ENCODE results near the gene CTDSP1. TPM values are rescaled to one million over a fixed set of nuclear protein-coding genes. Genes with fewer than 3 reads are reported as not detected.

Gene CTDSP1
- total RNA-seq, 1 experiment from 2014 or later, result 104 TPM

DNA sequence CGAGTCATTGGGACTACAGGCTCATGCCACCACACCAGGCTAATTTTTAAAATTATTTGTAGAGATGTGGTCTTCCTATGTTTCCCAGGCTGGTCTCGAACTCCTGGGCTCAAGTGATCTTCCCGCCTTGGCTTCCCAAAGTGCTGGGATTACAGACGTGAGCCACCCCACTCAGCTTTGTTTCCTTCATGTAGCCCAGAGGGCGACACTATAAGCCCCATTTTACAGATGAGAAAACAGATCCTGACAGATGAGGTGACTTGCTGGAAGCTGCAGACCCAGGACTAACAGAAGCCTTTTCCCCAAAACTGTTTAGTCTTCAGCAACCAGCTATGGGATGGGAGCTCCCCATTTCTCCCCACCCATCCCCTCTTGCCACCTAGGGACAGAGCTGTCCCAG, 7.2 kb upstream of the CTDSP1 start:
- TF ChIP-seq, protein P1, sequence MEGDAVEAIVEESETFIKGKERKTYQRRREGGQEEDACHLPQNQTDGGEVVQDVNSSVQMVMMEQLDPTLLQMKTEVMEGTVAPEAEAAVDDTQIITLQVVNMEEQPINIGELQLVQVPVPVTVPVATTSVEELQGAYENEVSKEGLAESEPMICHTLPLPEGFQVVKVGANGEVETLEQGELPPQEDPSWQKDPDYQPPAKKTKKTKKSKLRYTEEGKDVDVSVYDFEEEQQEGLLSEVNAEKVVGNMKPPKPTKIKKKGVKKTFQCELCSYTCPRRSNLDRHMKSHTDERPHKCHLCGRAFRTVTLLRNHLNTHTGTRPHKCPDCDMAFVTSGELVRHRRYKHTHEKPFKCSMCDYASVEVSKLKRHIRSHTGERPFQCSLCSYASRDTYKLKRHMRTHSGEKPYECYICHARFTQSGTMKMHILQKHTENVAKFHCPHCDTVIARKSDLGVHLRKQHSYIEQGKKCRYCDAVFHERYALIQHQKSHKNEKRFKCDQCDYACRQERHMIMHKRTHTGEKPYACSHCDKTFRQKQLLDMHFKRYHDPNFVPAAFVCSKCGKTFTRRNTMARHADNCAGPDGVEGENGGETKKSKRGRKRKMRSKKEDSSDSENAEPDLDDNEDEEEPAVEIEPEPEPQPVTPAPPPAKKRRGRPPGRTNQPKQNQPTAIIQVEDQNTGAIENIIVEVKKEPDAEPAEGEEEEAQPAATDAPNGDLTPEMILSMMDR (IDR thresholded peaks at IDR 0.05; ENCODE audit: insufficient read depth in 1 of 2, low read depth in 1 of 2, low read length in 1 of 2, severe bottlenecking in 1 of 2, unreplicated experiment in 1 of 2), result no peak
- no TSS peak for BruUV-seq (replicated peaks)
- H3K4me1 Mint-ChIP-seq (ENCODE audit: low read depth, unreplicated experiment), result peaks cover 17% of the 10 kb centered on the region
- CTCF ChIA-PET, result interaction anchor here (1.1 kb wide), 1 partner anchor 88 kb away, joined by 3 read pairs; no protein-coding TSS in a partner anchor
- no peak for DNase-seq
- H3K27me3 ChIP-seq (replicated peaks; ENCODE audit: control insufficient read depth, insufficient read depth, low read length), result no peaks in the 10 kb centered on the region
- POLR2A ChIA-PET, result no interaction called here
- no peak overlapping the region for H3K27ac Mint-ChIP-seq (ENCODE audit: unreplicated experiment)
- no peak overlapping the region for H3K4me3 Mint-ChIP-seq (ENCODE audit: unreplicated experiment)
- no peak overlapping the region for H3K4me3 ChIP-seq (ENCODE audit: low read depth, low read length)
- H3K27me3 Mint-ChIP-seq (ENCODE audit: insufficient read depth, unreplicated experiment), result no peaks in the 10 kb centered on the region
- intact Hi-C loops (cut with micrococcal nuclease; ENCODE audit: unreplicated experiment), result no loop called here
- H3K36me3 Mint-ChIP-seq (ENCODE audit: insufficient read depth, unreplicated experiment), result peaks cover 18% of the 10 kb centered on the region
- H3K36me3 ChIP-seq (ENCODE audit: control insufficient read depth, insufficient read depth, low read length), result no peaks in the 10 kb centered on the region
- H3K4me1 ChIP-seq, result peaks cover 14% of the 10 kb centered on the region
- no peaks in the 10 kb centered on the region for H3K9me3 ChIP-seq
- no peaks in the 10 kb centered on the region for H3K9me3 Mint-ChIP-seq (ENCODE audit: unreplicated experiment)

DNA sequence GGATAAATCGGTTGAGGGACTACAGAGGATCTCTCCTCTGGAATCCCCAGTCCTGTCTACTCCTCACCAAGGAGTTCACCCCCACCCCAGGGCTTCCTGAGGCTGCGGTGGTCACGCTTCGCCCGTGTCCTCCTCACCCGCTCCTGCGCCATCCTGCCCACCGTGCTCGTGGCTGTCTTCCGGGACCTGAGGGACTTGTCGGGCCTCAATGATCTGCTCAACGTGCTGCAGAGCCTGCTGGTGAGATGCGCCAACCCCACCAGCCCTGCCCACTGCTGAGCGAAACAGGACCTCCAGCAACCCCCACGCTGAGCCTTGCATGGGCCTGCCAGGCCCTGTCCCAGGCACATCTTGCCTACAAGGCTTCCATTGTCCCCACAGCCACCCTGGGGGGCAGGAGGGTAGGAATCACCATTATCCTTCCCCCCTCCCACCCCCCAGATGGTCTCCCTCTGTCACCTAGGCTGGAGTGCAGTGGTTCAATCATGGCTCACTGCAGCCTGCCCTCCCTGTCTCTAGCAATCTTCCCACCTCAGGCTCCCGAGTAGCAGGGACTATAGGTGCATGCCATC, 6.7 kb upstream of the CTDSP1 start:
- Histone ChIP-seq H3K36me3 (ENCODE audit: control insufficient read depth, insufficient read depth, low read length) (no peaks in the 10 kb centered on the region), H3K9me3 (no peaks in the 10 kb centered on the region), H3K4me1 (peaks cover 14% of the 10 kb centered on the region), H3K27me3 (replicated peaks; ENCODE audit: control insufficient read depth, insufficient read depth, low read length) (no peaks in the 10 kb centered on the region), H3K4me3 (ENCODE audit: low read depth, low read length) (no peak overlapping the region)
- BruUV-seq (replicated peaks), result no TSS peak
- Mint-ChIP-seq H3K27me3 (ENCODE audit: insufficient read depth, unreplicated experiment) (no peaks in the 10 kb centered on the region), H3K9me3 (ENCODE audit: unreplicated experiment) (no peaks in the 10 kb centered on the region), H3K4me3 (ENCODE audit: unreplicated experiment) (no peak overlapping the region), H3K36me3 (ENCODE audit: insufficient read depth, unreplicated experiment) (peaks cover 23% of the 10 kb centered on the region), H3K27ac (ENCODE audit: unreplicated experiment) (no peak overlapping the region), H3K4me1 (ENCODE audit: low read depth, unreplicated experiment) (peaks cover 22% of the 10 kb centered on the region)
- TF ChIP-seq, protein P1 (IDR thresholded peaks at IDR 0.05; ENCODE audit: insufficient read depth in 1 of 2, low read depth in 1 of 2, low read length in 1 of 2, severe bottlenecking in 1 of 2, unreplicated experiment in 1 of 2), result no peak
- POLR2A ChIA-PET, result interaction anchor here (0.9 kb wide), 1 partner anchor 100 kb away, joined by 5 read pairs; no protein-coding TSS in a partner anchor
- DNase-seq, result no peak
- intact Hi-C loops (cut with micrococcal nuclease; ENCODE audit: unreplicated experiment), result no loop called here
- CTCF ChIA-PET, result interaction anchor here (1.1 kb wide), 1 partner anchor 89 kb away, joined by 3 read pairs; no protein-coding TSS in a partner anchor

DNA sequence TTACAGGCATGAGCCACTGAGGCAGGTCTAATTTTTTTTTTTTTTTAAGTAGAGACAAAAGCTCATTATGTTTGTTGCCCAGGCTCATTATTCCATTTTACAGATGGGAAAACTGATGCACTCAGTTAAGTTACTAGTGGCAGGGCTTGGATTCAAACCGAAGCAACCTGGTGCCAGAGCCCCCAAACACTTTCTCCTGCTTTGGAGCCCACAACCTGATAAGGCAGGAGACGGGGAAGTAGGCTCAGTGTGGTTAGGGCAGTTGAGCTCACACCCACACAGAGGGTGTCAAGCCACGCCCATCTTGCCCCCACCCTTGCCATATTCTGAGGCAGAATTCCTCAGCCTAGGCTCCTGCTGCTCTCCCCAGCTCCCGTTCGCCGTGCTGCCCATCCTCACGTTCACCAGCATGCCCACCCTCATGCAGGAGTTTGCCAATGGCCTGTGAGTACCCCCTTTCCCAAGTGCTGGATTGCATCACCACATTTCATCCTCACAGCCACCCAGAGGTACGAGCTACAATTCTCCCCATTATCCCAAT, 5.8 kb upstream of the CTDSP1 start:
- H3K4me1 ChIP-seq, result peaks cover 14% of the 10 kb centered on the region
- no peaks in the 10 kb centered on the region for H3K9me3 Mint-ChIP-seq (ENCODE audit: unreplicated experiment)
- intact Hi-C loops (cut with micrococcal nuclease; ENCODE audit: unreplicated experiment), result no loop called here
- no peak overlapping the region for H3K4me3 Mint-ChIP-seq (ENCODE audit: unreplicated experiment)
- H3K36me3 Mint-ChIP-seq (ENCODE audit: insufficient read depth, unreplicated experiment), result peaks cover 26% of the 10 kb centered on the region
- no peaks in the 10 kb centered on the region for H3K9me3 ChIP-seq
- no peak overlapping the region for H3K27ac Mint-ChIP-seq (ENCODE audit: unreplicated experiment)
- ChIA-PET POLR2A (interaction anchor here (0.9 kb wide), 1 partner anchor 101 kb away, joined by 5 read pairs; no protein-coding TSS in a partner anchor), CTCF (interaction anchor here (1.1 to 1.2 kb wide), 2 partner anchors 72 to 101 kb away, joined by 3 read pairs; no protein-coding TSS in a partner anchor)
- TF ChIP-seq, protein P1 (IDR thresholded peaks at IDR 0.05; ENCODE audit: insufficient read depth in 1 of 2, low read depth in 1 of 2, low read length in 1 of 2, severe bottlenecking in 1 of 2, unreplicated experiment in 1 of 2), result no peak
- H3K4me3 ChIP-seq (ENCODE audit: low read depth, low read length), result no peak overlapping the region
- no peaks in the 10 kb centered on the region for H3K27me3 ChIP-seq (replicated peaks; ENCODE audit: control insufficient read depth, insufficient read depth, low read length)
- no peaks in the 10 kb centered on the region for H3K27me3 Mint-ChIP-seq (ENCODE audit: insufficient read depth, unreplicated experiment)
- DNase-seq, result no peak
- peaks cover 22% of the 10 kb centered on the region for H3K4me1 Mint-ChIP-seq (ENCODE audit: low read depth, unreplicated experiment)
- BruUV-seq (replicated peaks), result no TSS peak
- no peaks in the 10 kb centered on the region for H3K36me3 ChIP-seq (ENCODE audit: control insufficient read depth, insufficient read depth, low read length)
